Embryonic facial prominence (tissue), 1 donor: ENCODE measurements around the gene CTSH.
"Not testable (repeated sequence)": the region's sequence is repeated elsewhere in the genome, so short reads cannot be mapped to it uniquely, and the experiment has no call there.

Source experiments
- DNase-seq: peaks from one replicate; pipeline ENCODE4 v3.0.0-alpha.2; 2016; ENCODE audit errors: extremely low spot score

CTSH gene

GRCh38 chr15:78921940-78922339 is 22.9 kb downstream of the CTSH start:
- no peak for DNase-seq

GRCh38 chr15:78921517-78921916 is 23.3 kb downstream of the CTSH start:
- no peak for DNase-seq

DNA sequence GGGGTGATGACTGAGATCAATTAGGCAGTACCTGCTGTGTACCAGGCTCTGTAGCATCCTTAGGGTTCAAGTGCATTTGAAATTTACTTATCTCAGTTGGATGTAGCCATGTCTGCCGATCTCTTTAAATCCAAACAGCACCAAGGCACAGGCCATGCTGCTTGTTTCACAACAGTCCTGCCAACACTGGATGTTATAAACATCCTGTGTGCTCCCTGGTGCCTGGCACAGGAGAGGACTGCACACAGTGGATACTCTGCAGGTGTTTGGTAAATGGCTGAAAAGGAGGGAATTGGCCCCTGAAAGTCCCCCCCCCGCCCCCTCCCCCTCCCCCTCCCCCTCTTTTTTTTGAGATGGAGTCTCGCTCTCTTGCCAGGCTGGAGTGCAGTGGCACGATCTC is 27.0 kb downstream of the CTSH start:
- DNase-seq = no peak

DNA sequence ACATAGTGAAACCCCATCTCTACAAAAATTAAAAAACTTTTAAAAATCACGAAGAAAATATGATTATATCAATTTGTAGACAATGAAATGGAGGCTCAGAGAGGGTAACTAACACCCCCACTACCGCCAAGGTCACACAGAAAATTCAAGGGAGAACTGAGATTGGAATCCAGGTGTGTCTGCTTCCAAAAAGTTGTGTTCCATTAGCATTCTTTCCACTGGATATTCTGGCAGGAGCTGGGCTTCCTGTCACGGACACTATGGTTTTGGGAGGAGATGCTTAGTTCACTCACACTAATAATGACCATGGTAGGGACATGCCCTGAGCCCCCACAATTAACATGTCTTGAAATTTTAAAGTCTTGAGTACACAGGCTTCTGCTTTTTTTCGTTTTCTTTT is 28.8 kb downstream of the CTSH start:
- no peak for DNase-seq

GRCh38 chr15:78915341-78916087 is 29.3 kb downstream of the CTSH start:
- DNase-seq = no peak

GRCh38 chr15:78914027-78914764 is 30.6 kb downstream of the CTSH start:
- DNase-seq = no peak

- no peak for DNase-seq
These were observed 31.8 kb downstream of the CTSH start for GRCh38 chr15:78913012-78913411.

GRCh38 chr15:78912316-78912715 is 32.5 kb downstream of the CTSH start:
- DNase-seq = no peak

GRCh38 chr15:78910271-78910670 is 34.6 kb downstream of the CTSH start:
- no peak for DNase-seq

DNA sequence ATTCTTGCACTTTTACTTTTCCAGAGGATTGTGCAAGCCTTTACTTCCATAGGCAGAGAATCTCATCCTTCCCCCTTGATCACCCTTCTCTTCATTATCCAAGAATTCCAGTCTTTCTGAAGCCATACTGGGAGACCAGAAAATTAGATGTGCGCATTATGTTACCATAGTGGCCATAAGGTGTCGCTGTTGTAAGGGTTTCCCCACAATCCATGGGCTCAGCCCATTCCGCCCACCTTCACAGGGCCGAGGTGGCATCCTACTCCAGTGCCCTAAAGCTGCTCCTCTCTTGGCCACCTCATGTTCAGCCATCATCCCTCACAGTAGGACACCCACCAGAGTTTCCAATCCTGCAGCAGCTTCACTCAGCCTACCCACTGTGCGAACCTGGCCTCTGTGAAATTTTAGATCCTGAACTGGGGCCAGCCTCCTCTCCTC is 35.0 kb downstream of the CTSH start:
- DNase-seq = no peak

DNA sequence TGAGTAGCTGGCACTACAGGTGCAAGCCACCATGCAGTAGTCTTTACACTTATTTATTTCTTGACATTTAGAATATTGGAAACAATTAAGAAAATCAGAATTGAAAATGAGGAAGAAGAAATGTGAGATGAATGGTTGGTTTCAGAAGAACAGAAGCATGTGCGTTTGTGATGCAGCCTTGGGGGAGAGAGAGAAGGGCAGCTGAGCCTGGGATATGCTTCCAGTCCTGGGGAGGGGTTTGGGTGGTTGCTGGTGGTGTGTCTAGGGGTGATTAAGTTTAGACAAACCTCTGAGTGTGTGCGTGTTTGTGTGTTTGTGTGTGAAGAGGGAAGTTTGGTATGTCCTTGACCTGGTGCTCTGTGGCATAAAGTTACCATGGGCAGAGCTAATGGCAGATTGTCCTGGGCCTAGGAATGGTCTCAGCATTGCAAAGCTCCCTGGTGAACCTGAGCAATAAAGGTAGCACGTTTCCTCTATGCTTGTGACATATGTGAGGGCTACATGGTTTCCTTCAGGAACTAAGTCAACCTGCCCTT is 35.6 kb downstream of the CTSH start:
- no peak for DNase-seq

GRCh38 chr15:78907577-78907976 is 37.3 kb downstream of the CTSH start:
- no peak for DNase-seq

DNA sequence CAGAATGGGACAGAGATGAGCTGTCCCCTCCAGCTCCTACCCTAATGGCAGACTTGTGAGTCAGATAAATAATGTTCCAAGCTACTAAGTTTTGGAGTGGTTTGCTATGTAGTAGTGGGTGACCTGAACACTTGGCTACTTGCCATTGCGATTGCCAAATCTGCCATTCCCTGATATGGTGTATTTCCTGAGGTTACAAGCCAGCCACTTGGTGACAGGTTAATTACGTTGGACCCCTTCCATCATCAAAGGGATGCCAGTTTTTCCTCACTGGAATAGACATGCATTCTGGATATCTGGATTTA is 38.6 kb downstream of the CTSH start:
- no peak for DNase-seq

DNA sequence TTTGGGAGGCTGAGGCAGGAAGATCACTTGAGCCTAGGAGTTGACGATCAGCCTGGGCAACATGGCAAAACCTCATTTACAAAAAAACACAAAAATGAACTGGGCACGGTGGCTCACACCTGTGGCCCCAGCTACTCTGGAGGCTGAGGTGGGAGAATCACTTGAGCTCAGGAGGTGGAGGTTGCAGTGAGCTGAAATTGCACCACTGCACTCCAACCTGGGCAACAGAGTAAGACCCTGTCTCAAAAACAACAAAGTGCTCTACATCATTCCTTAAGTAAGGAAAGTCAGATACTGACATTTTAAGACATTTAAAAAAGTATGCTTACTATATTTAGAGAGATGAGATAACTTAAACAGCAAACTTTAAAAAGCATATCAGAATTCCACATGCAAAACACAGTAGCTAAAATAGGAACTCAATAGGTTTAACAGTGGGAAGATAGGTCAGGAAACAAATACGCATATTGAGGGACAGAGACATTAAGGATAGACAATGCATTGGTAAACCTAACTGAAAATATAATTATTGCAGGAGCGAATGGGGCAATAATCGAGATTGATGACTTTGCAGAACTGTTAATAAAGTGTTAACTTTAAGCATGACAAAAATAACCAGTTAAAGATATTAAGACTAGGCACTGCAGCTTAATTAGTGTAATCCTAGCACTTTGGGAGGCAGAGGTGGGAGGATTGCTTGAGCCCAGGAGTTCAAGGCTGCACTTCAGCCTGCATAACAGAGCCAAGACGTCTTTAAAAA is 40.1 kb downstream of the CTSH start:
- no peak for DNase-seq

- DNase-seq = not testable (repeated sequence)
These were observed 42.4 kb downstream of the CTSH start for GRCh38 chr15:78902281-78903032.

DNA sequence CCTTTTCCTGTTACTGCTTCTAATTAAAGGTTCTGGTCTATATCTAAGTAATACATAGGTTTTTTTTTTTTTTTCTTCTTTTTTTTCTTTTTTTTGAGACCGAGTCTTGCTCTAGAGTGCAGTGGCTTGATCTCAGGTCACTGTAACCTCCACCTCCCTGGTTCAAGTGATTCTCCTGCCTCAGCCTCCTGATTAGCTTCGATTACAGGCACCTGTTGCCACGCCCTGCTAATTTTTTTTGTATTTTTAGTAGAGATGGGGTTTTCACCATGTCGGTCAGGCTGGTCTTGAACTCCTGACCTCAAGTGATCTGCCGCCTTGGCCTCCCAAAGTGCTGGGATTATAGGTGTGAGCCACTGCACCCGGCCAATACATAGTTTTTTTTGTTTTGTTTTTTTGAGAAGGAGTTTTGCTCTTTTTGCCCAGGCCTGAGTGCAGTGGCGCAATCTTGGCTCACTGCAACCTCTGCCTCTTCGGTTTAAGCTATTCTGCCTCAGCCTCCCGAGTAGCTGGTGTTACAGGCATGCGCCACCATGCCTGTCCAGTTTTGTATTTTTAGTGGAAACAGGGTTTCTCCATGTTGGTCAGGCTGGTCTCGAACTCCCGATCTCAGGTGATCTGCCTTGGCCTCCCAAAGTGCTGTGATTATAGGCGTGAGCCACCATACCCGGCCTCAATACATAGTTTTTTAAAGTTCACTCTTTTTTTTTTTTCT is 43.9 kb downstream of the CTSH start:
- not testable (repeated sequence) for DNase-seq

- no peak for DNase-seq
These were observed 46.3 kb downstream of the CTSH start for GRCh38 chr15:78898540-78898939.

DNA sequence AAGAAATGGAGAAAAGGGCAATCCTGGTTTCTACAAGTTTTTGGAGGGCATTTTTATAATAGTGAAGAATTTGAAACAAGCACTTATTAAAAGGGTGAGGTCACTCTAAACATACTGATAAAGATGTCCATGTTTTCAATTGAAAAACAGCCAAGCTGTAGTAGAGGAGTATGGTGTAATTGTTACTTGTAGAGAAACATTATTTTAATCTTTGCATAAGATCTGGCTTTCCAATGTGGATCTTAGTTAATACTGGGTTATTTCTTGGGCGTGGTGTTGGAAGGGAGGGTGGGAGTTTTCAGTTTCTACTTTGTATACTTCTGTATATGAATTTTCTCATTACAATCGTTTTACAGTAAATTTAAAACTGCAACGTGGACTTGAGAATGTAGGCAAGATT is 49.4 kb downstream of the CTSH start:
- DNase-seq = no peak

- DNase-seq = no peak
These were observed 51.3 kb downstream of the CTSH start for GRCh38 chr15:78893538-78893937.

GRCh38 chr15:78889000-78889399 is 55.8 kb downstream of the CTSH start:
- no peak for DNase-seq

GRCh38 chr15:78881681-78882080 is 63.2 kb downstream of the CTSH start:
- DNase-seq = no peak
